ENCODE measurements around the gene HS1BP3.

GRCh38 chr2:20680744-20681375, 30.0 kb upstream of the HS1BP3 start:
- TF ChIP-seq POLR2AphosphoS5 (IDR thresholded peaks at IDR 0.05; ENCODE audit: insufficient read depth, low read depth, low read length), result no peak
- TF ChIP-seq FOS (IDR thresholded peaks at IDR 0.05; ENCODE audit: borderline replicate concordance, insufficient read depth, low read length), result no peak
- TF ChIP-seq CTCF (IDR thresholded peaks at IDR 0.05; ENCODE audit: extremely low read depth in 1 of 2, insufficient read depth in 1 of 2, low read depth in 1 of 2, low read length in 2 of 2), result no peak
- TF ChIP-seq JUN (IDR thresholded peaks at IDR 0.05; ENCODE audit: borderline replicate concordance, insufficient read depth, insufficient read length, low read depth), result no peak
- no peak for TF ChIP-seq EZH2 (IDR thresholded peaks at IDR 0.05; ENCODE audit: borderline replicate concordance, low read depth, low read length, severe bottlenecking)
- TF ChIP-seq POLR2A (IDR thresholded peaks at IDR 0.05; ENCODE audit: low read depth, low read length), result no peak
- TF ChIP-seq GATA2 (IDR thresholded peaks at IDR 0.05; ENCODE audit: insufficient read depth, insufficient read length, low read depth, low read length), result no peak
